H1 (cell line): Measurements from ENCODE around the gene SVOPL. TPM values are rescaled to one million over a fixed set of nuclear protein-coding genes. Genes with fewer than 3 reads are reported as not detected.

Experiments
- SRF ChIP-seq: IDR thresholded peaks from 2 replicates; pipeline ENCODE4 v1.6.1; 2011; ENCODE audit warnings: mild to moderate bottlenecking, low read depth, low read length, moderate library complexity
- TBP ChIP-seq: IDR thresholded peaks from 2 replicates; pipeline ENCODE4 v1.6.1; 2011; ENCODE audit warnings: low read depth, low read length, improper control_type of control experiment
- polyA plus RNA-seq, 7 experiments: library from polyadenylated mRNA; depleted of rRNA in 3 of 7; stranded (reverse) in 5 of 7; unstranded in 2 of 7; fragments of >200 nt in 5 of 7; fragments of 200-250 nt in 2 of 7; gene quantifications; 1 replicate in 5 of 7; 2 replicates in 1 of 7; 4 replicates in 1 of 7; pipeline versions ENCODE4 v1.2.1 to v1.2.3, GENCODE V29; 2011 to 2013; ENCODE audit warnings: missing spikeins in 2 of 7, mixed read lengths in 2 of 7
- total RNA-seq: library from RNA; stranded (reverse); fragmentation: NEBNext Ultra II Directional; extraction: Animal tissue kit (Norgen Biotek cat#: 25700); gene quantifications from 2 replicates; pipeline ENCODE4 v1.2.1, GENCODE V29; 2021
- TF ChIP-seq, protein P1 (sequence below): IDR thresholded peaks from 2 replicates; pipeline ENCODE4 v1.6.1; 2011; ENCODE audit warnings: low read depth, mild to moderate bottlenecking, low read length; ENCODE audit not compliant: insufficient read depth
- TF ChIP-seq, protein P2 (sequence below): fragments of 300-600 bp; sonication (generic); IDR thresholded peaks from 2 replicates; pipeline ENCODE4 v1.7.1; 2012; ENCODE audit warnings: low read length, moderate library complexity, mild to moderate bottlenecking, inconsistent platforms; ENCODE audit not compliant: insufficient replicate concordance
- TF ChIP-seq, protein P3 (sequence below): IDR thresholded peaks from 2 replicates; pipeline ENCODE4 v1.6.1; 2012; ENCODE audit warnings: inconsistent platforms
- TF ChIP-seq, protein P4 (sequence below): IDR thresholded peaks from 2 replicates; pipeline ENCODE4 v1.6.1; 2011; ENCODE audit warnings: low read length, improper control_type of control experiment

SVOPL gene
- total and polyA plus RNA-seq, 2 of the 8 experiments (the other 6 are each of a cell fraction or from before 2014, with no cell fraction given) = 1.1 to 1.4 TPM

DNA sequence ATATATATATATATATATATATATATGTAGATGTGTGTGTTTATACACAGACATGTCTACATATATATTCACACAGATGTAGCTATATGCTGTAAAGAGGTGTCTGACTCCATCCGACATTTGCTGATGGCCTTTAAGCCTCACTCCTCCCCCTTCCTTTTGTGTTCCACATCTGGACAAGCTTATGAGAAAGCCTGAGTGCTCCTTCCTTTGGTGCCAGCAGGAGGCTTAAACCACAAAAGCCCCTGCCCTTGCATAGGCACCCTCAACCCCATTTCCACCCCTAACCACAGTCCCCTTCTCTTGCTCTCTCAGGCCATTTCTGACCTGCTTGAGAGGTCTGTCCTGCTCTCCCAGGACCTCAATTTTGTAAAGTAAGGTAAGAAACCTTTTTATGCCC lies 98.7 kb downstream of the SVOPL start (continued):
- TF ChIP-seq, protein P1, sequence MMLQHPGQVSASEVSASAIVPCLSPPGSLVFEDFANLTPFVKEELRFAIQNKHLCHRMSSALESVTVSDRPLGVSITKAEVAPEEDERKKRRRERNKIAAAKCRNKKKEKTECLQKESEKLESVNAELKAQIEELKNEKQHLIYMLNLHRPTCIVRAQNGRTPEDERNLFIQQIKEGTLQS = no peak
- no peak for TF ChIP-seq SRF
- no peak for TF ChIP-seq TBP
- TF ChIP-seq, protein P2, sequence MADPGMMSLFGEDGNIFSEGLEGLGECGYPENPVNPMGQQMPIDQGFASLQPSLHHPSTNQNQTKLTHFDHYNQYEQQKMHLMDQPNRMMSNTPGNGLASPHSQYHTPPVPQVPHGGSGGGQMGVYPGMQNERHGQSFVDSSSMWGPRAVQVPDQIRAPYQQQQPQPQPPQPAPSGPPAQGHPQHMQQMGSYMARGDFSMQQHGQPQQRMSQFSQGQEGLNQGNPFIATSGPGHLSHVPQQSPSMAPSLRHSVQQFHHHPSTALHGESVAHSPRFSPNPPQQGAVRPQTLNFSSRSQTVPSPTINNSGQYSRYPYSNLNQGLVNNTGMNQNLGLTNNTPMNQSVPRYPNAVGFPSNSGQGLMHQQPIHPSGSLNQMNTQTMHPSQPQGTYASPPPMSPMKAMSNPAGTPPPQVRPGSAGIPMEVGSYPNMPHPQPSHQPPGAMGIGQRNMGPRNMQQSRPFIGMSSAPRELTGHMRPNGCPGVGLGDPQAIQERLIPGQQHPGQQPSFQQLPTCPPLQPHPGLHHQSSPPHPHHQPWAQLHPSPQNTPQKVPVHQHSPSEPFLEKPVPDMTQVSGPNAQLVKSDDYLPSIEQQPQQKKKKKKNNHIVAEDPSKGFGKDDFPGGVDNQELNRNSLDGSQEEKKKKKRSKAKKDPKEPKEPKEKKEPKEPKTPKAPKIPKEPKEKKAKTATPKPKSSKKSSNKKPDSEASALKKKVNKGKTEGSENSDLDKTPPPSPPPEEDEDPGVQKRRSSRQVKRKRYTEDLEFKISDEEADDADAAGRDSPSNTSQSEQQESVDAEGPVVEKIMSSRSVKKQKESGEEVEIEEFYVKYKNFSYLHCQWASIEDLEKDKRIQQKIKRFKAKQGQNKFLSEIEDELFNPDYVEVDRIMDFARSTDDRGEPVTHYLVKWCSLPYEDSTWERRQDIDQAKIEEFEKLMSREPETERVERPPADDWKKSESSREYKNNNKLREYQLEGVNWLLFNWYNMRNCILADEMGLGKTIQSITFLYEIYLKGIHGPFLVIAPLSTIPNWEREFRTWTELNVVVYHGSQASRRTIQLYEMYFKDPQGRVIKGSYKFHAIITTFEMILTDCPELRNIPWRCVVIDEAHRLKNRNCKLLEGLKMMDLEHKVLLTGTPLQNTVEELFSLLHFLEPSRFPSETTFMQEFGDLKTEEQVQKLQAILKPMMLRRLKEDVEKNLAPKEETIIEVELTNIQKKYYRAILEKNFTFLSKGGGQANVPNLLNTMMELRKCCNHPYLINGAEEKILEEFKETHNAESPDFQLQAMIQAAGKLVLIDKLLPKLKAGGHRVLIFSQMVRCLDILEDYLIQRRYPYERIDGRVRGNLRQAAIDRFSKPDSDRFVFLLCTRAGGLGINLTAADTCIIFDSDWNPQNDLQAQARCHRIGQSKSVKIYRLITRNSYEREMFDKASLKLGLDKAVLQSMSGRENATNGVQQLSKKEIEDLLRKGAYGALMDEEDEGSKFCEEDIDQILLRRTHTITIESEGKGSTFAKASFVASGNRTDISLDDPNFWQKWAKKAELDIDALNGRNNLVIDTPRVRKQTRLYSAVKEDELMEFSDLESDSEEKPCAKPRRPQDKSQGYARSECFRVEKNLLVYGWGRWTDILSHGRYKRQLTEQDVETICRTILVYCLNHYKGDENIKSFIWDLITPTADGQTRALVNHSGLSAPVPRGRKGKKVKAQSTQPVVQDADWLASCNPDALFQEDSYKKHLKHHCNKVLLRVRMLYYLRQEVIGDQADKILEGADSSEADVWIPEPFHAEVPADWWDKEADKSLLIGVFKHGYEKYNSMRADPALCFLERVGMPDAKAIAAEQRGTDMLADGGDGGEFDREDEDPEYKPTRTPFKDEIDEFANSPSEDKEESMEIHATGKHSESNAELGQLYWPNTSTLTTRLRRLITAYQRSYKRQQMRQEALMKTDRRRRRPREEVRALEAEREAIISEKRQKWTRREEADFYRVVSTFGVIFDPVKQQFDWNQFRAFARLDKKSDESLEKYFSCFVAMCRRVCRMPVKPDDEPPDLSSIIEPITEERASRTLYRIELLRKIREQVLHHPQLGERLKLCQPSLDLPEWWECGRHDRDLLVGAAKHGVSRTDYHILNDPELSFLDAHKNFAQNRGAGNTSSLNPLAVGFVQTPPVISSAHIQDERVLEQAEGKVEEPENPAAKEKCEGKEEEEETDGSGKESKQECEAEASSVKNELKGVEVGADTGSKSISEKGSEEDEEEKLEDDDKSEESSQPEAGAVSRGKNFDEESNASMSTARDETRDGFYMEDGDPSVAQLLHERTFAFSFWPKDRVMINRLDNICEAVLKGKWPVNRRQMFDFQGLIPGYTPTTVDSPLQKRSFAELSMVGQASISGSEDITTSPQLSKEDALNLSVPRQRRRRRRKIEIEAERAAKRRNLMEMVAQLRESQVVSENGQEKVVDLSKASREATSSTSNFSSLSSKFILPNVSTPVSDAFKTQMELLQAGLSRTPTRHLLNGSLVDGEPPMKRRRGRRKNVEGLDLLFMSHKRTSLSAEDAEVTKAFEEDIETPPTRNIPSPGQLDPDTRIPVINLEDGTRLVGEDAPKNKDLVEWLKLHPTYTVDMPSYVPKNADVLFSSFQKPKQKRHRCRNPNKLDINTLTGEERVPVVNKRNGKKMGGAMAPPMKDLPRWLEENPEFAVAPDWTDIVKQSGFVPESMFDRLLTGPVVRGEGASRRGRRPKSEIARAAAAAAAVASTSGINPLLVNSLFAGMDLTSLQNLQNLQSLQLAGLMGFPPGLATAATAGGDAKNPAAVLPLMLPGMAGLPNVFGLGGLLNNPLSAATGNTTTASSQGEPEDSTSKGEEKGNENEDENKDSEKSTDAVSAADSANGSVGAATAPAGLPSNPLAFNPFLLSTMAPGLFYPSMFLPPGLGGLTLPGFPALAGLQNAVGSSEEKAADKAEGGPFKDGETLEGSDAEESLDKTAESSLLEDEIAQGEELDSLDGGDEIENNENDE = no peak
- TF ChIP-seq, protein P3, sequence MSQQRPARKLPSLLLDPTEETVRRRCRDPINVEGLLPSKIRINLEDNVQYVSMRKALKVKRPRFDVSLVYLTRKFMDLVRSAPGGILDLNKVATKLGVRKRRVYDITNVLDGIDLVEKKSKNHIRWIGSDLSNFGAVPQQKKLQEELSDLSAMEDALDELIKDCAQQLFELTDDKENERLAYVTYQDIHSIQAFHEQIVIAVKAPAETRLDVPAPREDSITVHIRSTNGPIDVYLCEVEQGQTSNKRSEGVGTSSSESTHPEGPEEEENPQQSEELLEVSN = no peak
- TF ChIP-seq, protein P4, sequence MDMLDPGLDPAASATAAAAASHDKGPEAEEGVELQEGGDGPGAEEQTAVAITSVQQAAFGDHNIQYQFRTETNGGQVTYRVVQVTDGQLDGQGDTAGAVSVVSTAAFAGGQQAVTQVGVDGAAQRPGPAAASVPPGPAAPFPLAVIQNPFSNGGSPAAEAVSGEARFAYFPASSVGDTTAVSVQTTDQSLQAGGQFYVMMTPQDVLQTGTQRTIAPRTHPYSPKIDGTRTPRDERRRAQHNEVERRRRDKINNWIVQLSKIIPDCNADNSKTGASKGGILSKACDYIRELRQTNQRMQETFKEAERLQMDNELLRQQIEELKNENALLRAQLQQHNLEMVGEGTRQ = no peak
